ENCODE data around the gene VPS8.
"Not testable (repeated sequence)": the region's sequence is repeated elsewhere in the genome, so short reads cannot be mapped to it uniquely, and the experiment has no call there.

VPS8 gene

GRCh38 chr3:184911570-184911969, 99.6 kb downstream of the VPS8 start:
- no peak for DNase-seq (ENCODE audit: low spot score)

GRCh38 chr3:184912163-184912562, 100.2 kb downstream of the VPS8 start:
- no peak for DNase-seq (ENCODE audit: low spot score)

- no peak for DNase-seq (ENCODE audit: low spot score)
Measured at GRCh38 chr3:184914628-184915027, 102.7 kb downstream of the VPS8 start.

GRCh38 chr3:184918750-184919149, 106.8 kb downstream of the VPS8 start:
- DNase-seq (ENCODE audit: low spot score): no peak

- no peak for DNase-seq (ENCODE audit: low spot score)
Measured at GRCh38 chr3:184919651-184920050, 107.7 kb downstream of the VPS8 start.

GRCh38 chr3:184924547-184924946, 112.6 kb downstream of the VPS8 start:
- DNase-seq (ENCODE audit: low spot score): no peak

- DNase-seq (ENCODE audit: low spot score): no peak
Measured at GRCh38 chr3:184927796-184928315, 115.9 kb downstream of the VPS8 start.

- DNase-seq (ENCODE audit: low spot score): no peak
Measured at GRCh38 chr3:184932777-184933176, 120.8 kb downstream of the VPS8 start.

GRCh38 chr3:184937611-184938010, 125.6 kb downstream of the VPS8 start:
- no peak for DNase-seq (ENCODE audit: low spot score)

GRCh38 chr3:184941408-184941807, 129.4 kb downstream of the VPS8 start:
- DNase-seq (ENCODE audit: low spot score): no peak

GRCh38 chr3:184942735-184943134, 130.8 kb downstream of the VPS8 start:
- DNase-seq (ENCODE audit: low spot score): no peak

GRCh38 chr3:184944241-184944640, 132.3 kb downstream of the VPS8 start:
- no peak for DNase-seq (ENCODE audit: low spot score)

GRCh38 chr3:184945886-184946625, 134.1 kb downstream of the VPS8 start:
- no peak for DNase-seq (ENCODE audit: low spot score)

- DNase-seq (ENCODE audit: low spot score): no peak
Measured at GRCh38 chr3:184946917-184947316, 135.0 kb downstream of the VPS8 start.

- DNase-seq (ENCODE audit: low spot score): no peak
Measured at GRCh38 chr3:184949251-184949965, 137.4 kb downstream of the VPS8 start.

- not testable (repeated sequence) for DNase-seq (ENCODE audit: low spot score)
Measured at GRCh38 chr3:184950816-184951215, 138.8 kb downstream of the VPS8 start.

GRCh38 chr3:184952671-184953070, 140.7 kb downstream of the VPS8 start:
- DNase-seq (ENCODE audit: low spot score): no peak

- peak; percentile 63 for DNase-seq (ENCODE audit: low spot score)
Measured at GRCh38 chr3:184953401-184953800, 141.4 kb downstream of the VPS8 start.

GRCh38 chr3:184954251-184954650, 142.3 kb downstream of the VPS8 start:
- no peak for DNase-seq (ENCODE audit: low spot score)

GRCh38 chr3:184954851-184955250, 142.9 kb downstream of the VPS8 start:
- DNase-seq (ENCODE audit: low spot score): not testable (repeated sequence)

- no peak for DNase-seq (ENCODE audit: low spot score)
Measured at GRCh38 chr3:184965639-184966430, 153.9 kb downstream of the VPS8 start.

GRCh38 chr3:184968115-184968514, 156.1 kb downstream of the VPS8 start:
- no peak for DNase-seq (ENCODE audit: low spot score)
